Measurements from ENCODE around the gene RAB7A. TPM values are rescaled to one million over a fixed set of nuclear protein-coding genes. Genes with fewer than 3 reads are reported as not detected.

Gene RAB7A
- polyA plus RNA-seq, 2 of the 4 experiments (the other 2 are of a cell fraction): 137 to 160 TPM

GRCh38 chr3:128814519-128815317, 88.7 kb downstream of the RAB7A start:
- ATAC-seq: no peak; a peak in 1 of 6 replicates
- 89% methylated on average over 8 of the region's 8 CpGs for WGBS (ENCODE audit: missing lambda C conversion rate)
- Histone ChIP-seq H3K4me3 (no peak overlapping the region), H3K27ac (no peak overlapping the region), H3K9me3 (no peaks in the 10 kb centered on the region), H3K4me1 (no peaks in the 10 kb centered on the region), H3K4me2 (no peak overlapping the region)
- TF ChIP-seq RNF2 (IDR thresholded peaks at IDR 0.05; ENCODE audit: borderline replicate concordance, low read depth): no peak
- TF ChIP-seq CHD2 (IDR thresholded peaks at IDR 0.05; ENCODE audit: low read length, partially characterized antibody): no peak
- TF ChIP-seq EHF (CRISPR knock-in tag; IDR thresholded peaks at IDR 0.05): no peak
- TF ChIP-seq, protein P1, sequence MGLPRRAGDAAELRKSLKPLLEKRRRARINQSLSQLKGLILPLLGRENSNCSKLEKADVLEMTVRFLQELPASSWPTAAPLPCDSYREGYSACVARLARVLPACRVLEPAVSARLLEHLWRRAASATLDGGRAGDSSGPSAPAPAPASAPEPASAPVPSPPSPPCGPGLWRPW (IDR thresholded peaks at IDR 0.05): no peak
- TF ChIP-seq HOXA7 (CRISPR knock-in tag; IDR thresholded peaks at IDR 0.05): no peak
- TF ChIP-seq EHMT2 (IDR thresholded peaks at IDR 0.05; ENCODE audit: low read depth): no peak
- no peak for TF ChIP-seq MYC (IDR thresholded peaks at IDR 0.05; ENCODE audit: borderline replicate concordance, low read length)
- TF ChIP-seq HDAC2 (IDR thresholded peaks at IDR 0.05): no peak
- no peak for TF ChIP-seq ZFP36 (IDR thresholded peaks at IDR 0.05; ENCODE audit: borderline replicate concordance, partially characterized antibody)
- no peak for TF ChIP-seq E2F6 (IDR thresholded peaks at IDR 0.05; ENCODE audit: borderline replicate concordance, low read depth)
- TF ChIP-seq JUN (IDR thresholded peaks at IDR 0.05): no peak
- TF ChIP-seq CBX2 (IDR thresholded peaks at IDR 0.05; ENCODE audit: borderline replicate concordance, low read depth): no peak
- no peak for TF ChIP-seq NR3C1 (IDR thresholded peaks at IDR 0.05)
- no peak for TF ChIP-seq RCOR1 (IDR thresholded peaks at IDR 0.05; ENCODE audit: low read depth, low read length)
- no peak for TF ChIP-seq ZNF302 (CRISPR knock-in tag; IDR thresholded peaks at IDR 0.05)
- TF ChIP-seq FOXS1 (CRISPR knock-in tag; IDR thresholded peaks at IDR 0.05): no peak
- DNase-seq (ENCODE audit: low read depth in 1 of 2, low spot score in 1 of 2): no peak
- CTCF ChIA-PET: interaction anchor here (1.0 to 1.8 kb wide), 2 partner anchors 20 to 134 kb away, joined by 3 to 5 read pairs; no protein-coding TSS in a partner anchor
- POLR2A ChIA-PET: no interaction called here
- FAIRE-seq: no peak

DNA sequence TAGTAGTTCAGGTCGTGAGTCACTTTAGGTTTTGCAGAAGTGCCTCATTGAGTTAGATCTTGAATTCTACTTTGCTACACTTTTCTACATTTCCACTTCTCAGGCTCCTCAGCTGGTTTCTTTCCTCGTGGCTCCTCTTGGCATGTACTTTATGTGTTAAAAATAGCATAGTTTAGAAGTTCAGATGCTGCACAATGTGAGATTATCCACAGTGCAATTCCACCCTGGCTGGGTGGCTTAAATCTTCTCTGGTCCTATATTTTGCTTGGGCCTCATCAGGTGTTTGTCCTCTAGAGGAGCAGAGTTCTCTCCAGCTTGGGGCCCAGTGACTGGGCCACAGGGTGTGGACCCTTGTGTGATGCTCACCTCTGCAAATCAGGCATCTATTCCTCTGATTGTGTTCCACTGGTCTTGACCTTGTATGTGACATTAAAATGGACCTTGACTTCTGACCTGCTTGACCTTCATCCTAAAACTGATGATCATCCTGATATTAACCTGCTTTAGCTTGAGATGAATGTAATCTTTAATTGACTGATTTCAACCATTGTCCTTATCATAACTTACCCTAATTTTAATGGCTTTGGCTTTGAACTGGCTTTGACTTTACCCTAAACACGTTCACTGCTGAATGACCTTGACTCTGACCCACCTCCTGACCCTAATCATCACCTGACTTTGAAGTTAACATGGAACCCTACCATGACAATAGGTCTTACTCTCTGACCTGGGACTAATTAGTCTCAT, 89.5 kb downstream of the RAB7A start:
- CTCF ChIA-PET: interaction anchor here (1.8 kb wide), 1 partner anchor 20 kb away, joined by 5 read pairs; no protein-coding TSS in a partner anchor
- H3K4me2 ChIP-seq: no peak overlapping the region

DNA sequence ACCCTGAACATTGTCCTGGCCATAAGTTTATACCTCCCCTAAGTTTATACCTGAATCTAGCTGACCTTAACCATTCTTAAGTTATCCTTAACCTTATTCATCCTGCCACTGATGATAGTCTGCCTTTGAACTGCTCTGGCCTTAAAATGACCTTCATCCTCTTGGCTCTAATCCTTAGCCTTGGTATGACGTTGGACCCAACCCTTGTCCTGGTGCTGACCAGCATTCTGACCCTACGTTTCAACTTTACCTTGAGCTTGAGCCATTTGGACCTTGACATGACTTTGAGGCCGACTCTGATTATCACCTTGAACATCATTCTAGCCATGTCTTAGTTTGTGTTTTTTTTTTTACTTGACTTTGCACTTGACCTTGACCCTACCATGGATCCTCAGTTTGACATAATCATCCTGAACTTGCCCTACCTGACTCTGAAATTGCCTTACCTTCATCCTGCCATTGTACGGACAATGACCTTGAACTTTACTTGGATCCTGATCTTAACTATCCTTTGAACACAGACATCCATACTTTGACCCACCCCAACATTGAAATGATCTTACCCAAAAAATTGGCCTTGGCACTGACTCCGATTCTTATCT, 92.3 kb downstream of the RAB7A start:
- FAIRE-seq (no peak), DNase-seq (ENCODE audit: low read depth in 1 of 2, low spot score in 1 of 2) (no peak)
- POLR2A ChIA-PET: no interaction called here

More for the DNA sequence above, 89.5 kb downstream of the RAB7A start:
- FAIRE-seq: no peak
- no peak for ATAC-seq
- WGBS (ENCODE audit: missing lambda C conversion rate): 86% methylated on average over 3 of the region's 3 CpGs
- no peak for DNase-seq (ENCODE audit: low read depth in 1 of 2, low spot score in 1 of 2)
- POLR2A ChIA-PET: no interaction called here
- H3K27ac ChIP-seq: no peak overlapping the region
- TF ChIP-seq, protein P2, sequence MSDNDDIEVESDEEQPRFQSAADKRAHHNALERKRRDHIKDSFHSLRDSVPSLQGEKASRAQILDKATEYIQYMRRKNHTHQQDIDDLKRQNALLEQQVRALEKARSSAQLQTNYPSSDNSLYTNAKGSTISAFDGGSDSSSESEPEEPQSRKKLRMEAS (IDR thresholded peaks at IDR 0.05): no peak
- no peak for TF ChIP-seq NR3C1 (IDR thresholded peaks at IDR 0.05)
- H3K4me1 ChIP-seq: no peaks in the 10 kb centered on the region
- H3K4me3 ChIP-seq: no peak overlapping the region
- no peaks in the 10 kb centered on the region for H3K9me3 ChIP-seq

More for the DNA sequence above, 92.3 kb downstream of the RAB7A start:
- no peak overlapping the region for H3K4me2 ChIP-seq
- WGBS (ENCODE audit: missing lambda C conversion rate): 92% methylated on average over 5 of the region's 5 CpGs
- H3K4me3 ChIP-seq: no peak overlapping the region
- H3K4me1 ChIP-seq: no peaks in the 10 kb centered on the region
- no peak overlapping the region for H3K27ac ChIP-seq
- CTCF ChIA-PET: interaction anchor here (2.8 kb wide), 1 partner anchor 23 kb away, joined by 9 read pairs; no protein-coding TSS in a partner anchor
- TF ChIP-seq RARB (CRISPR knock-in tag; IDR thresholded peaks at IDR 0.05) (no peak), MAFK (IDR thresholded peaks at IDR 0.05; ENCODE audit: partially characterized antibody) (no peak), EP300 (IDR thresholded peaks at IDR 0.05) (no peak), CBX2 (IDR thresholded peaks at IDR 0.05; ENCODE audit: borderline replicate concordance, low read depth) (no peak), MYC (IDR thresholded peaks at IDR 0.05; ENCODE audit: borderline replicate concordance, low read length) (no peak), EHMT2 (IDR thresholded peaks at IDR 0.05; ENCODE audit: low read depth) (no peak), RFX5 (IDR thresholded peaks at IDR 0.05) (no peak)
- ATAC-seq: no peak
- no peaks in the 10 kb centered on the region for H3K9me3 ChIP-seq
